ENCODE measurements around the gene EZH1.

- TF ChIP-seq EZH2 (IDR thresholded peaks at IDR 0.05; ENCODE audit: insufficient read depth, poor library complexity, severe bottlenecking) = no peak
- TF ChIP-seq EZH2phosphoT487 (IDR thresholded peaks at IDR 0.05; ENCODE audit: insufficient read depth, low read depth) = no peak
Measured at GRCh38 chr17:42744283-42744805, 496 bp downstream of the EZH1 start.

Data from GM23248 (cell line).